Smooth muscle cell (in vitro differentiated cells): ENCODE data around the gene UVRAG. TPM values are rescaled to one million over a fixed set of nuclear protein-coding genes. Genes with fewer than 3 reads are reported as not detected.

Experiments
- DNase-seq: peaks from one replicate; lab custom pipeline; 2025; ENCODE audit not compliant: unreplicated experiment; lab: John Stamatoyannopoulos, UW
- H2AFZ ChIP-seq: fragments of 200-600 bp; sonication (generic); 2 replicates; pipeline ENCODE4 v1.6.0; 2016; ENCODE audit warnings: antibody characterized with exemption, low read depth, mild to moderate bottlenecking
- H3F3A ChIP-seq: fragments of 200-600 bp; sonication (generic); 2 replicates; pipeline ENCODE4 v1.6.0; 2017; ENCODE audit warnings: antibody characterized with exemption, low read depth
- H3K27ac ChIP-seq: fragments of 200-600 bp; sonication (generic); 2 replicates; pipeline ENCODE4 v1.5.1; 2016; ENCODE audit warnings: low read depth, mild to moderate bottlenecking
- H3K27me3 ChIP-seq: fragments of 200-600 bp; sonication (generic); 2 replicates; pipeline ENCODE4 v1.6.1; 2016; ENCODE audit warnings: low read depth, mild to moderate bottlenecking
- H3K36me3 ChIP-seq: fragments of 200-600 bp; sonication (generic); 2 replicates; pipeline ENCODE4 v1.5.1; 2016; ENCODE audit warnings: low read depth
- H3K4me1 ChIP-seq: fragments of 200-600 bp; sonication (generic); 2 replicates; pipeline ENCODE4 v1.5.1; 2016; ENCODE audit warnings: low read depth
- H3K4me2 ChIP-seq: fragments of 200-600 bp; sonication (generic); 2 replicates; pipeline ENCODE4 v1.6.0; 2016; ENCODE audit warnings: mild to moderate bottlenecking
- H3K4me3 ChIP-seq: fragments of 200-600 bp; sonication (generic); 2 replicates; pipeline ENCODE4 v1.5.1; 2016; ENCODE audit warnings: mild to moderate bottlenecking
- H3K79me2 ChIP-seq: fragments of 200-600 bp; sonication (generic); 2 replicates; pipeline ENCODE4 v1.6.0; 2016; ENCODE audit warnings: low read depth, mild to moderate bottlenecking
- H3K9ac ChIP-seq: fragments of 200-600 bp; sonication (generic); 2 replicates; pipeline ENCODE4 v1.6.0; 2016; ENCODE audit warnings: low read depth
- H3K9me3 ChIP-seq: fragments of 200-600 bp; sonication (generic); replicated peaks from 2 replicates; pipeline ENCODE4 v1.5.1; 2016; ENCODE audit warnings: low read depth
- H4K20me1 ChIP-seq: fragments of 200-600 bp; sonication (generic); 2 replicates; pipeline ENCODE4 v1.6.0; 2016; ENCODE audit warnings: low read depth
- CTCF ChIP-seq: fragments of 200-600 bp; sonication (generic); IDR thresholded peaks from 2 replicates; pipeline ENCODE4 v1.5.1; 2017; ENCODE audit warnings: borderline replicate concordance, mild to moderate bottlenecking, antibody characterized with exemption; ENCODE audit not compliant: insufficient read depth, poor library complexity, severe bottlenecking
- WGBS: methylation state at CpG from one replicate; pipeline ENCODE4 v1.1.7; 2016; ENCODE audit warnings: low lambda C conversion rate; 5-methylcytosine and 5-hydroxymethylcytosine counted together
- polyA plus RNA-seq: library from polyadenylated mRNA; unstranded; fragments of >200 nt; fragmentation: Nextera tagmentation; extraction: Ambion mirVana; gene quantifications from 2 replicates; pipeline ENCODE4 v1.2.1, GENCODE V29; 2016
- total RNA-seq: library from RNA; depleted of rRNA; stranded (reverse); fragments of >200 nt; gene quantifications from 2 replicates; pipeline ENCODE4 v1.2.3, GENCODE V29; 2014

The UVRAG gene
- total and polyA plus RNA-seq, 2 experiments from 2014 or later: 12.9 to 20.2 TPM

GRCh38 chr11:75831915-75832502 is 17.0 kb downstream of the UVRAG start:
- Histone ChIP-seq H3K27ac (no peak overlapping the region), H3K9me3 (no peaks in the 10 kb centered on the region), H3K4me2 (no peak overlapping the region), H3K79me2 (peaks cover 26% of the 10 kb centered on the region), H2AFZ (no peak overlapping the region), H3K27me3 (no peaks in the 10 kb centered on the region), H3K4me1 (no peaks in the 10 kb centered on the region), H4K20me1 (peaks cover 56% of the 10 kb centered on the region), H3K4me3 (no peak overlapping the region), H3K9ac (no peak overlapping the region), H3F3A (no peaks in the 10 kb centered on the region), H3K36me3 (no peaks in the 10 kb centered on the region)
- no peak for TF ChIP-seq CTCF
- no peak for DNase-seq
- 97% methylated on average over 6 of the region's 6 CpGs for WGBS

GRCh38 chr11:75834728-75835127 is 19.7 kb downstream of the UVRAG start:
- TF ChIP-seq CTCF: no peak
- no peaks in the 10 kb centered on the region for H3K9me3 ChIP-seq
- 66% methylated on average over 3 of the region's 3 CpGs for WGBS
- H2AFZ ChIP-seq: no peak overlapping the region
- no peaks in the 10 kb centered on the region for H3K4me1 ChIP-seq
- no peak overlapping the region for H3K4me2 ChIP-seq
- H3F3A ChIP-seq: no peaks in the 10 kb centered on the region
- H3K27me3 ChIP-seq: no peaks in the 10 kb centered on the region
- DNase-seq: no peak
- no peak overlapping the region for H3K9ac ChIP-seq
- H3K36me3 ChIP-seq: no peaks in the 10 kb centered on the region
- no peak overlapping the region for H3K4me3 ChIP-seq
- no peak overlapping the region for H3K27ac ChIP-seq
- peaks cover 67% of the 10 kb centered on the region for H4K20me1 ChIP-seq
- H3K79me2 ChIP-seq: peaks cover 23% of the 10 kb centered on the region

- no peaks in the 10 kb centered on the region for H3K4me1 ChIP-seq
- no peaks in the 10 kb centered on the region for H3K9me3 ChIP-seq
- H3K27me3 ChIP-seq: no peaks in the 10 kb centered on the region
- no peak overlapping the region for H3K27ac ChIP-seq
- TF ChIP-seq CTCF: no peak
- peaks cover 10% of the 10 kb centered on the region for H3K79me2 ChIP-seq
- DNase-seq: no peak
- no peak overlapping the region for H3K4me3 ChIP-seq
- no peak overlapping the region for H3K4me2 ChIP-seq
- no peak overlapping the region for H2AFZ ChIP-seq
- H3F3A ChIP-seq: no peaks in the 10 kb centered on the region
- H4K20me1 ChIP-seq: peaks cover 79% of the 10 kb centered on the region
- H3K36me3 ChIP-seq: no peaks in the 10 kb centered on the region
- WGBS: 95% methylated on average over 3 of the region's 3 CpGs
- H3K9ac ChIP-seq: no peak overlapping the region
Measured at GRCh38 chr11:75836417-75836816, 21.4 kb downstream of the UVRAG start.

- Histone ChIP-seq H3K4me3 (no peak overlapping the region), H2AFZ (no peak overlapping the region), H3K4me2 (no peak overlapping the region), H3K27ac (no peak overlapping the region), H3K4me1 (no peaks in the 10 kb centered on the region), H3K27me3 (no peaks in the 10 kb centered on the region), H3K9ac (no peak overlapping the region), H3K36me3 (no peaks in the 10 kb centered on the region), H3K79me2 (peaks cover 20% of the 10 kb centered on the region), H3F3A (no peaks in the 10 kb centered on the region), H4K20me1 (peaks cover 79% of the 10 kb centered on the region), H3K9me3 (no peaks in the 10 kb centered on the region)
- DNase-seq: no peak
- no peak for TF ChIP-seq CTCF
Measured at GRCh38 chr11:75839851-75840250, 24.8 kb downstream of the UVRAG start.
